HT1080 (cell line): ENCODE data around the gene KLC3. TPM values are rescaled to one million over a fixed set of nuclear protein-coding genes. Genes with fewer than 3 reads are reported as not detected.

Experiments used
- DNase-seq: peaks from one replicate; pipeline ENCODE4 v3.0.0-alpha.2; 2015; ENCODE audit warnings: low read depth
- total RNA-seq: library from RNA; depleted of rRNA; stranded (reverse); fragments of >200 nt; shearing (Covaris generic); gene quantifications from 2 replicates; pipeline ENCODE4 v1.2.3, GENCODE V29; 2014

KLC3 gene
- total RNA-seq, 1 experiment from 2014 or later, result 0.11 TPM

DNA sequence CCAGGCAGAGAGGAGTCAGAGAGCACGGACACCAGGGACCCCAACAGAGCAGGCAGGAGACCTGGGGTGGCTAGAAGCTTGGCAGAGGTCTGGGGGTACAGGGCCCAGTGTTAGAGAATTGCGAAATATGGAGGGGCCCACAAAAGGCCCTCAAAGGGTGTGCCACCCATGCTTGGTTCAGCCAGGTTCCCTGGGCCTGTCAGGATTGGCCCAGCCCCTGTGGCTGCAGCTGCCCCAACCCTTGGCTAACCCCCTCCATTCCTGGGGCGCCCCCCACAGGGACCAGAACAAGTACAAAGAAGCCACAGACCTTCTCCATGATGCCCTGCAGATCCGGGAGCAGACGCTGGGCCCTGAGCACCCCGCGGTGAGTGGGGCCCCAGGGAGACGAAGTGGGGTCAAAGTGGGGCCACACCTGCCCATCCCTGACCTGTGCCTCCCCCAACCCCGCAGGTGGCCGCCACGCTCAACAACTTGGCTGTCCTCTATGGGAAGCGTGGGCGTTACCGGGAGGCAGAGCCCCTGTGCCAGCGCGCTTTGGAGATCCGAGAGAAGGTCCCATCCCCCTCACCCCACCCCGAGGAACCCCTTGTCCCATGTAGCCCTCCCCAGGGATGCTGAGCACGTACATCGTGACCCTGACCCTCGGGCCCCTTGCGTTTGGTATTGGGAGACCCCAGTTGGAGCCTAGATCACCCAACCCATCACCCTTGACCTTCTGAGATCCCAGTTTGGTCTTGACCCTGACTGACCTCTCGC, 8.0 kb downstream of the KLC3 start:
- DNase-seq, result no peak

DNA sequence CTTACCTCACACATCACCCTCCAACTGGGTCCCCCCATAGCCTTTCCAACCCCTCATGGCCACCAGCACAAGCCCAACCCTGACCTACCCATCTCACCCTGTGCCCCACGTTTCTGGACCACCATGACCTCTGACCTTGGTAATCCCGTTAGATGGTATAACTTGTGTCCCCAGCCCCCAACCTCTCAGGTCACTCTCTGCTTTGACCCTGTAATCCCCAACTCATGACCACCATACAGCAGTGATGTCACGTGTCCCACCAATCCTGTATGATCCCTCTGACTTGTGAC, 8.5 kb downstream of the KLC3 start:
- no peak for DNase-seq

DNA sequence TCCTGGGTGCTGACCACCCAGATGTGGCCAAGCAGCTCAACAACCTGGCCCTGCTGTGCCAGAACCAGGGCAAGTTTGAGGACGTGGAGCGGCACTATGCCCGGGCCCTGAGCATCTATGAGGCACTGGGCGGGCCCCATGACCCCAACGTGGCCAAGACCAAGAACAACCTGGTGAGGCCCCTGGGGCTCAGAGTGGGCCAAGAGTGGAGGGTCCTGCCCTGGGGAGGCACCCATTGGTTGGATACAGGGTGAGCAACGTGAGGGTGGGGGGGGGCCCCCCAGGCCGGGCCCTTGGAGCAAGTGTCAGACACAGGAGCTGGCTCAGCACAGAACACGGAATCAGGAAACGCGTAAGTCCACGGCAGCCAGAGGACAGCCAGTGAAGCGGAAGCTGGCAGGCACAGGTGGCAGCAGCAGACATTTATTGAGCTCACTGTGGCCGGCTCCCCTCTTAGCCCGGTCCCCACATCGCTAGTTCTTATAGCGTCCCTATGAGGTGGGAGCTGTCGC, 8.9 kb downstream of the KLC3 start:
- DNase-seq, result no peak

GRCh38 chr19:45350477-45351058, 10.0 kb downstream of the KLC3 start:
- no peak for DNase-seq

DNA sequence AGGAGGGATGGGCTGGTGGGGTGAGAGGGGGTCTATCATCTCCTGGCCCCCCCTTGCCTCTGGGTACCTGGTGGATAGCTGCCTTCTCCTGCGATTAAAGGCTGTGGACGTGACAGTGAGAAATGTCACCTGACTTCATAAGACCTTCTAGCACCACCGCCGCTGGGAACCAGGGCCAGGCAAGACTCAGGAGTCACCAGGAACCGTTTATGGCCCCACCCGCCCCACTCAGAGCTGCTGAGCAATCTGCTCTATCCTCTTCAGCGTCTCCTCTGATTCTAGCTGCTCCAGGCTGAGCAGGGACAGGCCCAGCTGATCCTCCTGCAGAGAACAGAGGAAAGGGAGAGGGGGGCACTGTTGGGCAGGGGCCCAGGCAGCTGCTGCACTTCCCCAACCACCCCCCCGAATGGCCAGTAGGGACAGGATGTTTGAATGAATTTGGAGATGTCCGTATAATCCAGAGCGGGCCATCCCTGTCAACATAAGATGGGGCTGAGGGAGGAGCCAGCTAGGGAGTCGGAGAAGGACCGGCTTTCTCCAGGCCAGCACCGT, 10.9 kb downstream of the KLC3 start:
- no peak for DNase-seq

- no peak for DNase-seq
Measured at GRCh38 chr19:45352062-45352461, 11.5 kb downstream of the KLC3 start.

GRCh38 chr19:45352471-45352870, 11.9 kb downstream of the KLC3 start:
- DNase-seq, result no peak

DNA sequence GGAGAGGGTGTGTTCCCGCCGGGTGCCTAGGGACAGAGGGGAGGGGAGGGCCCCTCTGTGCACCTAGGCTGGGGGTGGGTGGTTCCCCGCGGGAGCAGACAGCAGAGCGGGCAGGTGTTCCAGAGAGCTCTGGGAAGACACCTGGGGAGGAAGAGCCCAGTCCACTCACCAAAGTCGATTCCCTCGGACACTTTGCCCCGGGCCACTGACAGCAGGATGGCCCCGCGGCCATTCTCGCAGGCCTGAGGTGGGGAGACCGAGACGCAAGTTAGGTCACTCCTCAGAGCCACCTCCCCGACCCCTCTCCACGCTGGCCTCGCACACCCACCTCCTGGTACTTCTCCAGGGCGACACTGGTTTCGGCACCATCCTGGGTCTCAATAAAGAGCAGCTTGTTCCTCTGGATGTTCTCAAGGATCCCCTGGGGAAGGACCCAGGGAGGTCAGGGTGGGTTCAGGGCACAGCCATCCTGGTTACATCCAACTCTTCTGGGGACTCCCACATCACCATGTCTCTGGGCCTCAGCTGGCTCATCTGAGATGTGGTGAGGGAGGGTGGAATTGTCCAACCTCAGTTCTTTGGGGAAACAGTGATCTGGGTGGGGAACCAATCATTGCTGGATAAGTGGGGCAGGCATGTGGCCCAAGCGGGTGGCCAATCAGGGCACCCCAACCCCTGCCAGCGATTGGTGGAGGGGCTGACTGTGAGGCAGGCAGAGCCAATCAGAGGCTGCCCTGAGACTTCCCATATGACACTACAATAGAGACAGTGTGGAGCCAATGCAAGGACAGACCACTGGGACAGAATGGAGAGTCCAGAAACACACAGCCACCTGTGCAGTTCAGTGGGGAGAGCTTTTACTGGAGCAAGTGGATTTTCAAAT, 12.6 kb downstream of the KLC3 start:
- peak; percentile 13 for DNase-seq

DNA sequence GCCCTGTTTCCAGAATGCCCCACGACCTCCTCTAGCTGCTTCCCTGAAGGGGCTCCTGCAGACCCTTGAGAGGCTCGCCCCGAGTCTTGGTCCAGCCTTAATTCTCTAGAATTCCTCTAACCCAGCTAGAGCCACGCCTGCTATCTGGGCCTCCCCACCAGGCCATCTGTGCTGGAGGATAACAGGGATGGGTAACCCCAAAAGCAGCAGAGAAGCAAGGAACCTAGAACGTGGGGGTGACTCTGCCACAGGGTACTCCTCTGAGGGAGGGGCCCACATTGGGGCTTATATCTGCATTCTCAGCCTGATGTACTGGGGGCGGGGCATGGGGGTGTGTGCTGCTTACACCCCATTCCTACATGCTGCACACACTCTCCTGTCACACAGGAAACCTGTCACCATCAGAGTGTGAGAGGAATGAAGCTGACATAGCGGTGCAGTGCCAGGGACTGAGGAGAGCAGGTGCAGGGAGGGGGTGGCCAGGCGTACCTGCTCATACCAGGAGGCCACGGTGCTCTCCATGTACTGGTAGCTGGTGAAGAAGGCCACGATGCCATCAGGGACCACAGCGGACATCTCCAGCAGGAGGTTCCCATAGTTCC, 13.8 kb downstream of the KLC3 start:
- no peak for DNase-seq

- no peak for DNase-seq
Measured at GRCh38 chr19:45355402-45355801, 14.9 kb downstream of the KLC3 start.

DNA sequence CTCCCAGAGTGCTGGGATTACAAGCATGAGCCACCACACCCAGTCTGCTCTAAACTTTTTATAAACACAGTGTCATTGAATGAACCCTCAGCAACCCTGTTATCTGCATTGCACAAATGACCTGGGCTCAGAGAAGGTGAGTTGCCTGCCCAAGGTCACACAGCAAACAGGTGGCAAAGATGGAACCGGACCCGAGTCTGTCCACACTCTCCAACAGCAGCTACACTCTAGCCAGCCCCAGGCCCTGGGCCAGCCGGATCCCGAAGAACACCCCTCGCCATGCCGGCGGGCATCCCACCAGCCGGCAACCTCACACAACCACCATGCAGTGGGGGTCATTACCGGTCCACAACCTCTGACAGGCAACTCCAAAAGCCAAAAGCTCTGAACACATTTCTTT, 15.4 kb downstream of the KLC3 start:
- no peak for DNase-seq

- DNase-seq, result no peak
Measured at GRCh38 chr19:45356760-45357444, 16.4 kb downstream of the KLC3 start.

GRCh38 chr19:45357445-45357783, 16.9 kb downstream of the KLC3 start:
- no peak for DNase-seq

GRCh38 chr19:45358213-45358792, 17.8 kb downstream of the KLC3 start:
- DNase-seq, result no peak

DNA sequence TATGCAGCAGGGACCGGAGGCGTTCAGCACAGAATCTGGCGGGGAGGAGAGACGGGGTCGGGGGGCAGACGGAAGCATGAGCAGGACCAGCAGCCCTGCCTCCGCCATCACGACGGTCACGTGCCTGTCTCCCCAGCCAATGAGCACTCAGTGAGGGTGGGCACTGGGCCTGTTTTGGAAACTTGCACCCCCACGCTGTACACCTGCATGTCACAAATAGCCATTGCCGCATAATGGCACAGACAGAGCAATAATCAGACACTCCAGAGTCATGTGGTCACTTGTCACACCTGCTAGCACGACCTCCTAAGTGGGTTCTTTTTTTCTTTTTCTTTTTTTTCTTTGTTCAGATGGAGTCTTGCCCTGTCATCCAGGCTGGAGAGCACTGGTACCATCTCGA, 21.1 kb downstream of the KLC3 start:
- DNase-seq, result no peak

DNA sequence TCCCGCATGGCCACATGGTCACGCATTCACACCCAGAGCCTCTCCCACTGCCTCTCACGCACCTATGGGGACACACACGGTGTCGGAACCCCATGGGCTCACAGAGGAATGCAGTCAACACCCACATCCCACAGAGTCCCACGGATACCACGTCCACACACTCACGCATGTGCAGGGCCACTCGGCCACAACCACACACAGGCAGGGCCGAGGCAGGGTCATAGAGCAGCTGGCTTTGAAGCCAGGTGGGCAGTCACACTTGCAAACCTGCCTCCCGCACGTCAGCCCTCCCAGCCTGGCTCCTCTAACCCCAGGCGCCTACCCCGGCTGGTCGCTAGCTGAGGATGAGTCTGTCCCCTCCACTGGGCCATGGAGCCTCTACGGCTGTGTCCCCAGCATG, 21.7 kb downstream of the KLC3 start:
- no peak for DNase-seq

DNA sequence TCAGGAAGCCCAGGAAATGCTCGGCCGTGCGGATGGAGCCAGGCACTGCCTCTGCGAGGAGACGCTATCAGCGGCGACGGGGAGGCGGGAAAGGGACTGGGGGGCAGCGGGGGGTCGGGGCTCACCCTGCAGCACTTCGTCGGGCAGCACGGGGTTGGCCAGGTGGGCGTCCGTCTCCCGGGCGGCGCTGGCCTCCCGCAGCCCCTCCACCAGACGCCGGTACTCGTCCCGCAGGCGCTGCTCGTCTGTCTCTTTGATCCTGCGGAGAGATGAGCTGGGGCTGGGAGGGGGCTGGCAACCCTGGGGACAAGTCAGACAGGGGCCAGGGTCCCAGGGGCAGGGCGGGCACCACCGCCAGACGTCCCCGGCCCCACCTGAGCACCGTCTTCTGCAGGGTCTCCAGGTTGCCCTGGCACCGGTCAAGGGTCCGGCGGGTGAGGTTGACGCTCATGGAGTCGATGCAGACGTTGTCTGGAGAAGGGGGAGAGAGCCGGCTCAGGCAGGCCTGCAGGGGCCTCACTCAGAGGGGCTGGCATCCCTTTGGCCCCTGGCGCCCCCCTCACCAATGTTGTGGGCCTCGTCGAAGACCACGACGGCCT, 23.4 kb downstream of the KLC3 start:
- no peak for DNase-seq

GRCh38 chr19:45364696-45365095, 24.1 kb downstream of the KLC3 start:
- DNase-seq, result no peak

DNA sequence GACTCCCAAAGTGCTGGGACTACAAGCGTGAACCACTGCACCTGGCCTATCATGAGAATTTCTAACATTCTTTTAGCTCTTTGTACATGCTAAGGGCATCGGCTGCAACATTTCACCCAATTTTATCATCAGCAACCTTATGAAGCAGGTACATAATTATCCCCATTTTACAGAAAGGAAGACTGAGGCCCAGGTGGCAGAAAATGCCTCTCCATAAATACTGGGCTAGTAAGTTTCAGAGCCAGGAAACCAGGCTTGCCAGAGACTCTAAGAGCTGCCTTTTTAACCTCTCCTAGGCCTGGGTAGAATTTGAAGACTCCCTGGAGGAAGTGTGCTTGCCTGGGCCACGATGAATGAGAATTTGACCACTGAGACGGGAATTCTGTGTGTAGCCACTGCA, 27.6 kb downstream of the KLC3 start:
- no peak for DNase-seq

DNA sequence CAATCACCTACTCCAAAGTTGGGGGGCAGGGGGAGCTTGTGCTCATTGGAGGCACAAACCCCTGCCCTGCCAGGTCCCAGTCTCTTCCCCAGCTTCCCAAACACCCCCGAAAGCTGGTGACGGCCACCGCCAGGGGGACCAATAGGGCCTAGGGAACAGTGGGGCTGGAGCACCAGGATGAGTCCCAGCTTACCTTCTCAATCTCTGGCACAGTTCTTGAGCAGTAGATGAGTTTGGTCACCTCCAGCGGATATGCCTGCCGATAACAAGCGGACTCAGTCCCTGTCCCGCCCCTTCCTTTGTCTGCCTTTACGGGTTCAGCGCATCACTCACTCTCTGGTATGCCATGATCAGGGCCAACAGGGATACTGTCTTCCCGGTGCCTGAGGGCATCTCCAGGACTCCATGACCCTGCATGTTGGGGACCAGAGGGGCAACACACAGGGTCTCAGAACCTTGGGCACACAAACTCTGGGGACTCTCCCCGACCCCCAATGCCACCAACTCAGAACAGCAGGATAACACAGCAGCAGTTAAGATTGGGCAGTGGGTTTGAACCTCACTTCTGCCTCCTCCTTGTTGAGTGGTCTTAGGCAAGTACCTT, 28.3 kb downstream of the KLC3 start:
- no peak for DNase-seq
